Measurements from ENCODE around the gene FGB. TPM values are rescaled to one million over a fixed set of nuclear protein-coding genes. Genes with fewer than 3 reads are reported as not detected.
"Not testable (repeated sequence)": the region's sequence is repeated elsewhere in the genome, so short reads cannot be mapped to it uniquely, and the experiment has no call there.

Gene FGB
- polyA plus RNA-seq, 1 donor: not detected

DNA sequence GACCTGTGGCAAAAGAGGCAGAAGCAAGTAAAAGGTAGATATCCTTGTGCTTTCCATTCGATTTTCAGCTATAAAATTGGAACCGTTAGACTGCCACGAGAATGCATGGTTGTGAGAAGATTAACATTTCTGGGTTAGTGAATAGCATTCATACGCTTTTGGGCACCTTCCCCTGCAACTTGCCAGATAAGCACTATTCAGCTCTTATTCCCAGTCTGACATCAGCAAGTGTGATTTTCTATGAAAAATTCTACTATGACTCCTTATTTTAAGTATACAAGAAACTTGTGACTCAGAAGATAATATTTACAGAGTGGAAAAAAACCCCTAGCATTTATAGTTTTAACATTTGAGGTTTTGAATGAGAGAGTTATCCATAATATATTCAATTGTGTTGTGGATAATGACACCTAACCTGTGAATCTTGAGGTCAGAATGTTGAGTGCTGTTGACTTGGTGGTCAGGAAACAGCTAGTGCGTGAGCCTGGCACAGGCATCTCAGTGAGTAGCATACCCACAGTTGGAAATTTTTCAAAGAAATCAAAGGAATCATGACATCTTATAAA lies 3.9 kb downstream of the FGB start:
- no peak for DNase-seq

DNA sequence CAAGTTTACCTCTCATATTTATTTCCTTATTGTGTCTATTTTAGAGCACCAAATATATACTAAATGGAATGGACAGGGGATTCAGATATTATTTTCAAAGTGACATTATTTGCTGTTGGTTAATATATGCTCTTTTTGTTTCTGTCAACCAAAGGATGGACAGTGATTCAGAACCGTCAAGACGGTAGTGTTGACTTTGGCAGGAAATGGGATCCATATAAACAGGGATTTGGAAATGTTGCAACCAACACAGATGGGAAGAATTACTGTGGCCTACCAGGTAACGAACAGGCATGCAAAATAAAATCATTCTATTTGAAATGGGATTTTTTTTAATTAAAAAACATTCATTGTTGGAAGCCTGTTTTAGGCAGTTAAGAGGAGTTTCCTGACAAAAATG lies 6.2 kb downstream of the FGB start:
- DNase-seq: no peak

DNA sequence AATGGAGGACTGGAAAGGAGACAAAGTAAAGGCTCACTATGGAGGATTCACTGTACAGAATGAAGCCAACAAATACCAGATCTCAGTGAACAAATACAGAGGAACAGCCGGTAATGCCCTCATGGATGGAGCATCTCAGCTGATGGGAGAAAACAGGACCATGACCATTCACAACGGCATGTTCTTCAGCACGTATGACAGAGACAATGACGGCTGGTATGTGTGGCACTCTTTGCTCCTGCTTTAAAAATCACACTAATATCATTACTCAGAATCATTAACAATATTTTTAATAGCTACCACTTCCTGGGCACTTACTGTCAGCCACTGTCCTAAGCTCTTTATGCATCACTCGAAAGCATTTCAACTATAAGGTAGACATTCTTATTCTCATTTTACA lies 6.8 kb downstream of the FGB start:
- DNase-seq: no peak

DNA sequence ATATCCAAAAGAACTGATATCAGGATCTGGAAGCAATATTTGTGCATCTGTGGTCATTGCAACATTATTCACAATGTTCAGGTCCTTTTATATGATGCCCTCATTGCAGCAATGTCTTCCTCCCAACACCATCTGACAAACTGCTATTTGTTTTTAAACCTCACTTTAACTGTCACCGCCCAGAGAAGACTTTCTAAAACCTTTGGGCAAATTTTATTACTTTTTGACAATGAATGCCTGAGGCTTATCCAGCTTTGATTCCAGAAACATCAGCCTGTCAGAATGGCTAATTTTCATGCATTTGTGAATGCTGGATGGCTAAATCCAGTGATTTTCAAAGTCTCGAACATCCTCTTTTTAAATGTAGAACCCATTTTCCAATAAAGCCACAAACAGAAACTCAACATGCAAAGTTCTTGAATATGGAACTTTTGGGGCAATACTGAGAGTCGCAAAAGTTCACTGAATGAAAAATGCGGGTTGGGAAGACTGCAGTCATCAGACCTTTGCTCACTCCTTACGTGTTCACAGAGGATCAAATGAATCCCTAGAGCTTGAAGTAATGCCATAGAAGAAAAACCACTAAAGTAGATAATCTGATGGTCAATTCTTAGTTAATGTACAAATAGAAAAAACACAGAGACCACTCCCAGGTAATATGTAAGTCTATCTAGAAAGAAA lies 10.5 kb downstream of the FGB start:
- DNase-seq: no peak

DNA sequence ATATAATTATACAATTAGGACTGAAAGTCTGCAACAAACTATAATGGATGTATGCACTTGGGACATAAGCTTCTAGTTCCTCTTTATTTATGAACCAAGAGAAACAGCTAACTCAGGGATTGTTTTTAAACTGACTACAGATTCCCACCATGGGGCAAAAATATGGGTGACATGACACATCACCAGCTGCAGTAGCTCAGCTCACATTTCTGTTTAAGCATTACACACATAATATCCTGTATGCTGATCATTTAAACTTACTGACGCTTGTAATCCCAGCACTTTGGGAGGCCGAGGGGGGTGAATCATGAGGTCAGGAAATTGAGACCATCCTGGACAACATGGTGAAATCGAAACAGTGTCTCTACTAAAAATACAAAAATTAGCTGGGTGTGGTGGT lies 11.5 kb downstream of the FGB start:
- DNase-seq: no peak

DNA sequence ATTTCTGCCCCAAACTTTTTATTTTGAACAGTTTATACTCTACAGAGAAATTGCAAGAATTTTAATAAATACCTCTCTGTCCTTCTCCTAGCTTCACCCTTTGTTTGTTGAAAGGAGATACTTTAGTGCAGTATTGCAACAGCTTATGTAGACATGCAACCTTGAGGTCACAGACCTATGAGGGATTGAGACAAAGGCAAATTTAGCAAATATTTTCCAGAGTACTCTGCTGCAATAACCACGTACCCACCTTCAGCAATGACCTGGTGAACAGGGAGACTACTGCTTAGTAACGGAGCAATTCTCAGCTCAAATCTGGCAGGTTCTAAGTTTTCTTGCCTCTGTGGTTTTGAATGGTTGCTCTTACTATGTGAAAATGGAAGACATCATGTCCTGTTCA lies 14.5 kb downstream of the FGB start:
- DNase-seq: no peak

DNA sequence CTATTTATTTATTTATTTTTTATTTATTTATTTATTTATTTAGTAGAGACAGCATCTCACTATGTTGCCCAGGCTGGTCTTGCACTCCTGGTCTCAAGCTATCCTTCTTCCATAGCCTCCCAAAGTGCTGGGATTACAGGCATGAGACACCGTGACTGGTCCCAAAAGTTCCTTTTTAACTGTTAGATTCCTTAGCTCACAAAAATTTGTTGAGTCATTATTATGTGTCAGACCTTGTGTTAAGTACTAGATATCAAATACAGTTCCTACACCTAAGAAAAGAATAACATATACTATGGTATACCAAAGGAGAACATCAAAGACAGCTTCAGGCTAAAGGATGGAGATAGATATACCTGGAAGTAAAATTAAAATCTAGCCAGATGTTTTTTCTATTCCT lies 16.1 kb downstream of the FGB start:
- no peak for DNase-seq

DNA sequence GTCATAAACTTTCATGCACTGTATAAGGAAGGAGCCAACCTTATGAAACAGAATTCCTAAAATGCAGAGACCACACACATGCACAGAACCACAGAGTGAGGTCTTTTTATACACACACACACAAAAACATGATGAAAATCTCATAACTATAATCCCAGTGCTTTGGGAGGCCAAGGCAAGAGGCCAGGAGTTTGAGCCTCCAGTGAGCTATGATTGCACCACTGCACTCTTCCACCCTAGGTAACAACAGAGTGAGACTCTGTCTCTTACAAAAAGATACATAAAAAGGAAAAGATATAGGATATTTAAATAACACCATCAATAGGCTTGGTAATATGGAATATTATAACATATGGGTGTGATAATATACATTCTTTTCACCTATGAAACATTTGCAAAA lies 17.1 kb downstream of the FGB start:
- no peak for DNase-seq

DNA sequence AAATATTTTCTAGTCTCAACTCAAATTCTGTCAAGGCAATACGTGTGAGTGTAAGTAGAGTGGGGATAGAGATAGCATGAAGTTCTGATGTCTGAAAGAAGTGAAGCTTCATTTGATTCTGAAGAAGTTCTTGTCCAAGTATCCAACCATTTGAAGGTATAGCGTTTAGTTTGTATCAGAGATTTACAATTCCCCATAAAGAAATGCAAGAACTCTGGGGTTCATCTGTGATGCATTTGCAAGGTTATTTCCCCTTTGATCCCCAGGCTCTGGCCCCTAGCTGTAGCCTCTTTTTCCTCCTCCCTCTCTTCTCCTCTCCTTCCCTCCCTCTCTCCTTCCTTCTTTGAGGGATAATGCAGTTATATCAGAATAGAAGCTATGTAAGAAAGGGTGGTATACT lies 19.9 kb downstream of the FGB start:
- no peak for DNase-seq

DNA sequence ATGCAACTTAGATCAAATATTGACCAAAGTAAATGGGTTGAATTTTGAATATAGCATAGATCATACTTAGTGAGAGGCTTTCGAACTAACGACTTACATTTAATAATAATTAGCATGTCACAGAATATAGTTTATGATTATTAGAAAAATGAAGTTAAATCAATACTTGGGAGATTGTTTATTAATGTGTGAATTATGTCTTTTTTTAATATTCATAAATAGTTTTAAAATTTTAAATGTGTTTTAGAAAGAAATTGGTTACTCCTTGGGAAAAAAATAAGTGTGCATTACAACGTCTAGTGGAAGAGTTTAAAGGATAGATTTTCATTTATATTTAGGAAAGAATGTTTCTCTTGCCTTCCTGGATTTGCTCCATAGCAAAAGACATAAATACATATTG lies 20.4 kb downstream of the FGB start:
- DNase-seq: no peak

DNA sequence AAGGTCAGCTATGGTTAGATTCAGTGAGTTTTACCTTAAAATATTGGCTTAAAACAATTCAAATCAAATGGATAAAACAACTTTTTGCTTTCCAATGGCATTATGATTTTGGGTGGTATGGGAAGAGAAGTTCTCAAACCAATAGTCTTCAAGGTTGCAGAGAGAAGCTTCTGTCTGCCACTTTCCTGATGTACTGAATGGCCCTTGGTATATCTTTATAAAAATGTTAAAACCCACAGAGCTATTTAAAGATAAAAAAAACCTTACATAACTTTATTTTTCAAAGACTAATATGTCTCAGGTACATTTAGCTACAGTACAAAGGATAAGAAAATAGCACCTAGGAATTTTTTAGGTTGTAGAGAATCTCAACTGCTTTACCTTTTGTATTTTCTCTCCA lies 20.9 kb downstream of the FGB start:
- DNase-seq: no peak

DNA sequence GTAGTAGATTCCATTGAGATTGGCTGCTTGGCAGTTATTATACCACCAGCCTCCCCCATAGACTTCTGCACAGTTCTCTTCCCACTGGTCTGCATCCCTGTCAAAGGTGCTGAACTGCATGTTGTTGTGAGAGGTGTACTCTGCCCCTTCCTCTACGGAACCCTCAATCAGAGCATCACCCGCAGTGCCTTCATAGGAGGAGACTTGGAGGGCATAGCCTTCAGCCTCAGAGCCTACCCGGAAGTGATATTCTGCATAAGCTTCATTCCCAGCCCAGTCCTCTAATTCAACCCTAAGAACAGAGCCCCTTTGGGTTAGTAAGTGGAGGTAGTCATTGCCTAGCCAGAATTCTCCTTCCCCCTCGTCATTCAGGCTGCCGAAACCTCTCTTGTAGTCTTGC lies 21.4 kb downstream of the FGB start:
- DNase-seq: no peak

DNA sequence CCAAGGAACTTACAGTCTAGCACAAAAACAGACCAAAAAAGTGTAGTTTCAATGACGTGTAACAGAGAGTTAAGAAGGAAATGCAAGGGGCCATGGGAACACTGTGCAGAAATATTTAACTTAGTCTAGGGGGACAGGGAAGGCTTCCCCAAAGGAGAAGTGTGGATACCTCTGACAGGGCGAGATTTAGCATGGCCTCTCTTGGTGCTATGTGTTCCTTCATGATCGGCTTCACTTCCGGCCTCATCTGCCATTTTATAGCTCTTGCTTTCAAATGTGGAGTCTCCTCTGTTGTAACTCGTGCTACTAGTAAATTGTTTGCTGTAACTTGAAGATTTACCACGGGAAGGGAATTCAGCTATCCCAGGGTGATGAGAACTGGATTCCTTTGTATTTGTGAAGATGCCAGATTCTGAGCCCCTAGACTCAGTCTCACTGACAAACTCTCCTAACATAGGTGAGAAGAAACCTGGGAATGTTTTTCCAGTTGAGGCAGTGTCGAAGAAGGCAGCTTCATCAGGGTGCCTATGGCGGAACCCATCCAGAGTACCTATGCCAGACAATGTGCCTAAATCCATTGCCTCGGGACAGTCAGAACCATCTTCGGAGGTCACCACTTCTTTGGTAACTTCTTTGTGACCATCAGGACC lies 22.7 kb downstream of the FGB start:
- DNase-seq: no peak

DNA sequence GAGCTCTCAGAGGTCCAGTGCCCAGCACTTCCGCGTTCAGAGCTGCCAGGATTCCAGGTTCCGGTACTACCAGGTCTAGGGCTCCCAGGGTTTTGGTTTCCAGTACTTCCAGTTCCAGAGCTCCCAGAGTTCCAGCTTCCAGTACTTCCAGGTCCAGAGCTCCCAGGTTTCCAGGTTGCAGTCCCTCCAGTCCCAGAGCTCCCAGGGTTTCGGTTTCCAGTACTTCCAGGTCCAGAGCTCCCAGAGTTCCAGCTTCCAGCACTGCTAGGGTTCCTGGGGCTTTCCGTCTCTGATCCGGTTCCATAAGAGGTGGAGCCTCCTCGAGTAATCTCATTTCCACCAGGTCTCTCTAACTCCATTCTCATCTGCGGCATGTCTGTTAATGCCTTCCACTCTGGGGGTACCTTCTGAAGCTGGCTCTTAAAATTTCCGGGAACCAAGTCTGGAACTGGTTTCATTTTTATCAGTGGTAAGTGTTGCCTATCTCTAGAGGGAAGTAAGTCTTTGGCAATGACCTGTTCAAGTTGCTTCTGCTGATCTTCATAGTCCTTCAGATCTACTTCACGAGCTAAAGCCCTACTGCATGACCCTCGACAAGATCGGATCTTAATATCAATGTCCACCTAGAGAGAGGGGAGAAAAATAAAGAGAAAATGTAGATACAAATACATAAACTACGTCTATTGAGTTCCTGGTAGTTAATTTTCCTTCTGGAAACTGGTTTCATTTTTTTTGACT lies 23.7 kb downstream of the FGB start:
- no peak for DNase-seq

DNA sequence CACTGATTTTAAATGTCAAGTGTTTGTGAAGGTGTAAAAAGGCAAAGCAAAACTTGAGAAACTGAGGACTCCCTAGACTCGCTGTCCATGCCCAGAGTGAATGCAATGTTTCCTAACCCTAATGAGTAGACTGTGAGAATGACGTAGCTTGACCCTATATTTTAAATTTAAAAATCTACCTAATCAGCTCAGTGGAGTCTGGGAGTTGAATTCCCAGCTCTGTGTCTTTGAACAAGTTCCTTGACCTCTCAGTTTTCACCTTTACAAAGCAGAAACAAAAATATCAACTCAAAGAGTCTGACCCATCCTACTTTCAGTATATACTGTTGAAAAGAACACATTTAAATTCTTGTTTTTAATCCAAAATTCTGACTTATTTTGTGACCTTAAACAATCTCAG lies 25.4 kb downstream of the FGB start:
- no peak for DNase-seq

DNA sequence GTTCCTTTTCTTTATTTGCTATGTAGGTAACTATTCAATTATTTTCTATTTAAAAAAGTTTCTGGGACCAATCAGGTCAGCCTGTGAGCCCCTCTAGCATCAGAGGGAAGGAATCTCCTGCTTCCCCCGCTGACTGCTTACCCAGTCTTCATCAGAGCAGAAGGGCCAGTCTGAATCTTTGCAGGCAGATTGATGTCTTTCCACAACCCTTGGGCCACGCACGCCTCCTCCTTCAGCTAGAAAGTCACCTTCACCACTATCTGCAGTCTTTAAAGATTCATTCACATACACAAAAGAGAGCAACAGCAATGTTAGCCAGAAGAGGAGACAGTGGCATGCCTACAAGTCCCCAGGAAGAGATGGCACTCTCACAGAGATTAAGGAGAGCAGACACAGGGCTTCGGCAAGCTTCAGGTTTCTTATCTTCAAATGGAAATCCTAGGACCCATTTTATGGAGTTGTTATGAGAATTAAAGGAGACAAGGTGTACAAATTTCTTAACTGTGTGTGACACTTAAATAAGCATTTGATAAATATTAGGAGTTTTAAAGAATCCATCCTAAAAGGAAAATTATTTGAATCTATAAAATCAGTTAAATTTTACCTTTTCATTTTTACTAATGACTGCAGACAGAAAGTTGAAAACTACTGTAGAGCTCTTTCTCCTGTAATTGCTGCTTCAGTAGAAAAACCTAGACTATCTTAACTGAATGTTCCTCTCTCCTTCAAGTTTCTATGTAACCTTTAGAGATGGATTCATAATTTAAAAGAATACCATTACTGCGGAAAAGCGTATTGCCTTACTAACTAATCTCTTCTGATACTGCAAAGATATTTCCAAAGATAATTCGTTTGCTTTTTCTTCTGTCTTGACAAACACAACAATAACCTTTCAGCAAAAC lies 26.7 kb downstream of the FGB start:
- DNase-seq: no peak

DNA sequence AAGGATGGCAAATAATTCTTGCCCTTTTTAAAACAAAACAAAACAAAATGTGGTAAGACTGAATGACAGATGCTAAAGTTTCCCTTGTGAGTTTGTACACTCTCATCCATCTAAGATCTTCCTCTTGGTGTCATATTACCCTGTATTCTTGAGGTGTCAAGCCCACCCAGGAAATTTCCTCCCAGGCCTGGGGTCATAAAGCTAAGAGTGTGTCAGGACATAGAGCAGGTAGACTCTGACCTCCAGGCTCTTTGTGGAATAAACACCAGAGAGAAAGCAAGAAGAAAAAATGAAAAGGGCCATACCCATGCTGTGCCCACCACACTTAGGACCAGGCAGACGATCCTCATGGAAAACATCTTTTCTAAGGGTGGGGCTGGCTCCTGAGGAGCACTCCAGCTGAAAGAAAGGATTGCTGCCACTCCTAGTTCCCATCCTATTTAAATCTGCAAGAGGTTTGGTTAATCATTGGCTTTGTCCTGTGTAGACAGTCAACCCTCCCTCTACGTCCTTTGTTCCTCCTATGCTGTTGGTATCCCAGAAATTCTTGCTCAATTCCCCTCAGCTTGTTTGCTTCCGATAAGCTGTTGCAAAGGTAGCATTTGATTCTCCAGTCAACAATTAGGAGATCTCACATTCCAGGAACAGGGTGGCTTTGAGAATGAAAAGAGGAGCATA lies 27.7 kb downstream of the FGB start, which contains the start of gene FGA:
TSS of gene FGA (minus strand) at position 414 of the 678 bp plus-strand sequence. CDS start at position 359, 55 bp downstream.
- no peak for DNase-seq

DNA sequence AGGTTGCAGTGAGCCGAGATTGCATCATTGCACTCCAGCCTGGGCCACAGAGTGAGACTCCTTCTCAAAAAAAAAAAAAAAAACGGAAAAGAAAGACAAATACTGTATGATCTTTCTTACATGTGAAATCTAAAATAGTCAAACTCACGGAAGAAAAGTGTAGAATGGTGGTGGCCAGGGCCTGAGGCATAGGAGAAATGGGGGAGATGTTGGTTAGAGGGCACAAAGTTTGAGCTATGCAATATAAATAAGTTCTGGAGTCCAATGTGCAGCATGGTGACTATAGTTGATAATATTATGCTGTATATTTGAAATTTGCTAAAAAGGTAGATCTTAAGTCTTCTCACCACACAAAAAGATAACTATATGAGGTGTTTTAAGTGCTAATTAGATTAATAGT lies 29.1 kb downstream of the FGB start:
- no peak for DNase-seq

DNA sequence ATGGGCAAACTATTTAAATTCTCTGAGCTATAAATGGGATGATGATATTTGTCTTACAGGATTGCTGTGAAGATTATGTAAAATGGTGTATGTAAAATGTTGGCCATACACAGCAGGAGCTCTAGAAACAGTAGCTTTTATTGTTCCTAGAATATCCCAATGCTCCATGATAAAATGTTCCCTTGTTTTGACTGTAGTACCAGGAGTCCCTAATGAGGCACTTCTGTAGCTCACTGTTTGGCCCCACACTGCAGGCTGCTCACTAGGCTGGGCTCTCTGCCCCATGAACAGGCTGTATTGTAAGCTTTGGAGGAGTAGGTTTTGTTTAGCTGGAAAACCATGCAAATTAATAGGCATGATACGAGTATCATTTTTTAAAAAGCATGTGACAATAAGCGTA lies 31.1 kb downstream of the FGB start:
- no peak for DNase-seq

DNA sequence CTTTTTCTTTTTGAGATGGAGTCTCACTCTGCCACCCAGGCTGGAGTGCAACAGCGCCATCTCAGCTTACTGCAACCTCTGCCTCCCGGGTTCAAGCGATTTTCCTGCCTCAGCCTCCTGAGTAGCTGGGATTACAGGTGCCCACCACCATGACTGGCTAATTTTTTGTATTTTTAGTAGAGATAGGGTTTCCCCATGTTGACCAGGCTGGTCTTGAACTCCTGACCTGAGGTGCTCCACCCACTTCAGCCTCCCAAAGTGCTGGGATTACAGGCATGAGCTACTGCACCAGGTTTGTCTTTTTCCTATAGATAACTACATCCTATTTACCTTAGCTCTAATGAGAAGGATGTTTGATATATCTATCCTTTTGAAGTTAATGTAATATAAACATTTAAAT lies 31.5 kb downstream of the FGB start:
- DNase-seq: not testable (repeated sequence)

DNA sequence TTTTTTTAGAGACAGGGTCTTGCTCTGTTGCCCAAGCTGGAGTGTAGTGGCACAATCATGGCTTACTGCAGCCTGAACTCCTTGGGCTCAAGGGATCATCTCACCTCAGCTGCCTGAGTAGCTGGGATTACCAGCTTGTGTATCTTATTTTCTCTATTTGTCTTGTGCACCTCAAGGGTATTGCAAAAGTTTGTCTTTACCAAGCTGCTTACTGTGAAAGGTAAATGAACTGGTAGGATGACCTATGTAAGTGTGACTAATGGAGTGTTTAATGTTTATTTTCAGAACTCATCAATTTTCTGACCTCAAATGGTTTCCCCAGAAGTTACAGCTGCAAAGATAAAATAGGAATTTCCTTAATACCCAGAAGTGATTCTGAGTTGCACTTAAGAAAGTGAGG lies 33.0 kb downstream of the FGB start:
- DNase-seq: no peak

DNA sequence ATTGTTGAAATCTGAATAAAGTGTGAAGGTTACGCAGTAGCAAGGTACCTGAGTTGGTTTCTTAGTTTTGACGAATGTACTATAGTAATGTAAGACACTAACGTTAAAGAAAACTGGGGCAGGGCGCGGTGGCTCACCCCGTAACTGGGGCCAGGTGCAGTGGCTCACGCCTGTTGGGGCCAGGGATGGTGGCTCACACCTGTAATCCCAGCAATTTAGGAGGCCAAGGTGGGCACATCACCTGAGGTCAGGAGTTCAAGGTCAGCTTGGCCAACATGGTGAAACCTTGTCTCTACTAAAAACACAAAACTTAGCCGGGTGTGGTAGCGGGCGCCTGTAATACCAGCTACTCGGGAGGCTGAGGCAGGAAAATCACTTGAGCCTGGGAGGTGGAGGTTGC lies 34.5 kb downstream of the FGB start:
- not testable (repeated sequence) for DNase-seq

Measured in hindlimb muscle (tissue), 1 donor.